GM12878 (cell line): ENCODE measurements around the gene C6orf52. TPM values are rescaled to one million over a fixed set of nuclear protein-coding genes. Genes with fewer than 3 reads are reported as not detected.

ENCODE experiments used
- BACH1 ChIP-seq: fragments of 450-650 bp; IDR thresholded peaks from 2 replicates; pipeline ENCODE4 v1.6.1; 2017; ENCODE audit warnings: mild to moderate bottlenecking, borderline replicate concordance
- BCL11A ChIP-seq: IDR thresholded peaks from 2 replicates; pipeline ENCODE4 v1.6.1; 2011; ENCODE audit warnings: low read depth, low read length
- CHD2 ChIP-seq: IDR thresholded peaks from 2 replicates; pipeline ENCODE4 v1.6.1; 2011; ENCODE audit warnings: low read depth, low read length, improper control_type of control experiment, borderline replicate concordance
- CHD4 ChIP-seq: fragments of 200-600 bp; sonication (generic); IDR thresholded peaks from 2 replicates; pipeline ENCODE4 v1.6.1; 2016; ENCODE audit warnings: mild to moderate bottlenecking
- JUNB ChIP-seq: IDR thresholded peaks from 2 replicates; pipeline ENCODE4 v1.6.1; 2016; ENCODE audit warnings: antibody characterized with exemption, mild to moderate bottlenecking
- MTA2 ChIP-seq: fragments of 450-650 bp; IDR thresholded peaks from 2 replicates; pipeline ENCODE4 v1.6.1; 2016; ENCODE audit warnings: low read depth, mild to moderate bottlenecking, moderate library complexity
- MYB ChIP-seq: fragments of 150-350 bp; IDR thresholded peaks from 2 replicates; pipeline ENCODE4 v1.6.1; 2014; ENCODE audit warnings: mild to moderate bottlenecking, low read depth, low read length, borderline replicate concordance
- NFYB ChIP-seq: IDR thresholded peaks from 2 replicates; pipeline ENCODE4 v1.6.1; 2011; ENCODE audit warnings: low read depth, mild to moderate bottlenecking, low read length, improper control_type of control experiment, moderate library complexity; ENCODE audit not compliant: insufficient read depth
- PKNOX1 ChIP-seq: fragments of 450-650 bp; IDR thresholded peaks from 2 replicates; pipeline ENCODE4 v1.6.1; 2016; ENCODE audit warnings: mild to moderate bottlenecking
- RBBP5 ChIP-seq: fragments of 200-600 bp; sonication (generic); conservative IDR thresholded peaks from 2 replicates; pipeline ENCODE4 v1.6.1; 2016
- RELA ChIP-seq: fragments of 450-650 bp; IDR thresholded peaks from 2 replicates; pipeline ENCODE4 v1.8.0; 2014; ENCODE audit warnings: borderline replicate concordance; ENCODE audit not compliant: partially characterized antibody
- SP1 ChIP-seq: IDR thresholded peaks from one replicate; pipeline ENCODE4 v1.6.1; 2011; ENCODE audit warnings: low read depth, low read length
- SRF ChIP-seq, 2 experiments: IDR thresholded peaks; 2 replicates each; pipeline ENCODE4 v1.6.1; 2011; ENCODE audit warnings: low read depth in 2 of 2, low read length in 2 of 2, mild to moderate bottlenecking in 1 of 2, moderate library complexity in 1 of 2
- ZNF24 ChIP-seq: fragments of 450-650 bp; IDR thresholded peaks from 2 replicates; pipeline ENCODE4 v1.6.1; 2017; ENCODE audit warnings: antibody characterized with exemption, mild to moderate bottlenecking
- ZSCAN29 ChIP-seq: fragments of 450-650 bp; IDR thresholded peaks from 2 replicates; pipeline ENCODE4 v1.6.1; 2017; ENCODE audit warnings: mild to moderate bottlenecking, moderate library complexity
- polyA plus RNA-seq, 11 experiments: library from polyadenylated mRNA; depleted of rRNA in 4 of 11; unstranded in 6 of 11; stranded (reverse) in 5 of 11; fragments of >200 nt; fragmentation: Nextera tagmentation in 4 of 11; fragmentation: Illumina TruSeq in 1 of 11; extraction: Ambion mirVana in 4 of 11; extraction: Trizol in 1 of 11; gene quantifications; 1 replicate in 1 of 11; 2 replicates in 10 of 11; pipeline versions ENCODE4 v1.2.1 to v1.2.3, GENCODE V29; 2011 to 2016; ENCODE audit warnings: inconsistent platforms in 2 of 11, missing spikeins in 2 of 11, low read depth in 1 of 11
- total RNA-seq, 4 experiments: library from RNA; depleted of rRNA in 3 of 4; stranded (reverse); fragments of >200 nt in 3 of 4; fragmentation: Illumina TruSeq in 1 of 4; extraction: Trizol in 1 of 4; gene quantifications; 2 replicates each; pipeline versions ENCODE4 v1.2.1 to v1.2.3, GENCODE V29; 2013 to 2021
- TF ChIP-seq, protein P1 (sequence below): fragments of 450-650 bp; IDR thresholded peaks from 2 replicates; pipeline ENCODE4 v1.6.1; 2017; ENCODE audit warnings: mild to moderate bottlenecking, moderate library complexity
- TF ChIP-seq, protein P2 (sequence below): fragments of 450-650 bp; IDR thresholded peaks from 2 replicates; pipeline ENCODE4 v1.6.1; 2018; ENCODE audit warnings: borderline replicate concordance, mild to moderate bottlenecking; ENCODE audit not compliant: partially characterized antibody
- TF ChIP-seq, protein P3 (sequence below): fragments of 150-350 bp; IDR thresholded peaks from 2 replicates; pipeline ENCODE4 v1.6.1; 2014; ENCODE audit warnings: mild to moderate bottlenecking, low read depth, low read length

C6orf52 gene
- total and polyA plus RNA-seq, 10 of the 15 experiments (the other 5 are each of a cell fraction or from before 2014, with no cell fraction given), result 2.7 to 15.1 (median 4.9) TPM

DNA sequence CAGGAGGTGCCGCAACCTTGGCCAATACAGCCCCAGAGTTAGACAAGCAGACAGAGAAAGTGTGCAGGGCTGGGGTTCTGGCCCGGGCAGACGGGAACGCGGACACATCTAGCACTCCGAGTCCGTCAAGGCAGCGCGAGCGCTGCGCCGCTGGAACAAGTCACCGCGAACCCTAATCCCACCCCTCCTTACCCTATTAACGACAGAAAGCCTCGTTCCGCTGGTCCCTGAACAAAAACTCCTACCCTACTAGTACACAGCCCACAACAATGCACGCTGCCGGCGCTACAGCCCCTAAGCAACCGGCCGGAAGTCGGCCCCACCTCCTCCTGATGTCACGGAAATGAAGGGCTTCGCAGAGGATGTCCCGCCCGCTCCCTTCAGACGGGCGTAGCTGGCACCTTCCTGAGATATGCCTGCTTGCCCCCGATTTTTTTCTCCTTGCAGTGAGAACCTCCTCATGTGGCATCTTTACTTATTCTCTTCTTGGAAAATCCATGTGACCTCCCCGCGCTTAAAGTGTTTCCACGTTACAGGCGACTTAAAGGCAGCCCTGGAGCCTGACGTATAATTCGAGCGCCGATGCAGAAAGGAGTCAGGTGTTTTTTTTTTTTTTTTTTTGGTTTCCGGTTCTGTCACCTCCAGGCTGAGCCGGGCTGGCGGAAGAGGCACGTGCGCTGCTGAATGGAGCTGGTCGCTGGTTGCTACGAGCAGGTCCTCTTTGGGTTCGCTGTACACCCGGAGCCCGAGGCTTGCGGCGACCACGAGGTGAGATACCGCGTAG is at the start of gene C6orf52, which contains the start of gene PAK1IP1 (continued):
- TF ChIP-seq, protein P1, sequence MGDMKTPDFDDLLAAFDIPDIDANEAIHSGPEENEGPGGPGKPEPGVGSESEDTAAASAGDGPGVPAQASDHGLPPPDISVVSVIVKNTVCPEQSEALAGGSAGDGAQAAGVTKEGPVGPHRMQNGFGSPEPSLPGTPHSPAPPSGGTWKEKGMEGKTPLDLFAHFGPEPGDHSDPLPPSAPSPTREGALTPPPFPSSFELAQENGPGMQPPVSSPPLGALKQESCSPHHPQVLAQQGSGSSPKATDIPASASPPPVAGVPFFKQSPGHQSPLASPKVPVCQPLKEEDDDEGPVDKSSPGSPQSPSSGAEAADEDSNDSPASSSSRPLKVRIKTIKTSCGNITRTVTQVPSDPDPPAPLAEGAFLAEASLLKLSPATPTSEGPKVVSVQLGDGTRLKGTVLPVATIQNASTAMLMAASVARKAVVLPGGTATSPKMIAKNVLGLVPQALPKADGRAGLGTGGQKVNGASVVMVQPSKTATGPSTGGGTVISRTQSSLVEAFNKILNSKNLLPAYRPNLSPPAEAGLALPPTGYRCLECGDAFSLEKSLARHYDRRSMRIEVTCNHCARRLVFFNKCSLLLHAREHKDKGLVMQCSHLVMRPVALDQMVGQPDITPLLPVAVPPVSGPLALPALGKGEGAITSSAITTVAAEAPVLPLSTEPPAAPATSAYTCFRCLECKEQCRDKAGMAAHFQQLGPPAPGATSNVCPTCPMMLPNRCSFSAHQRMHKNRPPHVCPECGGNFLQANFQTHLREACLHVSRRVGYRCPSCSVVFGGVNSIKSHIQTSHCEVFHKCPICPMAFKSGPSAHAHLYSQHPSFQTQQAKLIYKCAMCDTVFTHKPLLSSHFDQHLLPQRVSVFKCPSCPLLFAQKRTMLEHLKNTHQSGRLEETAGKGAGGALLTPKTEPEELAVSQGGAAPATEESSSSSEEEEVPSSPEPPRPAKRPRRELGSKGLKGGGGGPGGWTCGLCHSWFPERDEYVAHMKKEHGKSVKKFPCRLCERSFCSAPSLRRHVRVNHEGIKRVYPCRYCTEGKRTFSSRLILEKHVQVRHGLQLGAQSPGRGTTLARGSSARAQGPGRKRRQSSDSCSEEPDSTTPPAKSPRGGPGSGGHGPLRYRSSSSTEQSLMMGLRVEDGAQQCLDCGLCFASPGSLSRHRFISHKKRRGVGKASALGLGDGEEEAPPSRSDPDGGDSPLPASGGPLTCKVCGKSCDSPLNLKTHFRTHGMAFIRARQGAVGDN, result no peak
- TF ChIP-seq, protein P2, sequence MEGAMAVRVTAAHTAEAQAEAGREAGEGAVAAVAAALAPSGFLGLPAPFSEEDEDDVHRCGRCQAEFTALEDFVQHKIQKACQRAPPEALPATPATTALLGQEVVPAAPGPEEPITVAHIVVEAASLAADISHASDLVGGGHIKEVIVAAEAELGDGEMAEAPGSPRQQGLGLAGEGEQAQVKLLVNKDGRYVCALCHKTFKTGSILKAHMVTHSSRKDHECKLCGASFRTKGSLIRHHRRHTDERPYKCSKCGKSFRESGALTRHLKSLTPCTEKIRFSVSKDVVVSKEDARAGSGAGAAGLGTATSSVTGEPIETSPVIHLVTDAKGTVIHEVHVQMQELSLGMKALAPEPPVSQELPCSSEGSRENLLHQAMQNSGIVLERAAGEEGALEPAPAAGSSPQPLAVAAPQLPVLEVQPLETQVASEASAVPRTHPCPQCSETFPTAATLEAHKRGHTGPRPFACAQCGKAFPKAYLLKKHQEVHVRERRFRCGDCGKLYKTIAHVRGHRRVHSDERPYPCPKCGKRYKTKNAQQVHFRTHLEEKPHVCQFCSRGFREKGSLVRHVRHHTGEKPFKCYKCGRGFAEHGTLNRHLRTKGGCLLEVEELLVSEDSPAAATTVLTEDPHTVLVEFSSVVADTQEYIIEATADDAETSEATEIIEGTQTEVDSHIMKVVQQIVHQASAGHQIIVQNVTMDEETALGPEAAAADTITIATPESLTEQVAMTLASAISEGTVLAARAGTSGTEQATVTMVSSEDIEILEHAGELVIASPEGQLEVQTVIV, result peak; percentile 78
- no peak for TF ChIP-seq RELA
- TF ChIP-seq CHD2, result peak; percentile 39; the same call in 1 of the 2 replicates
- peak; percentile 35; the same call in 1 of the 2 replicates for TF ChIP-seq JUNB
- no peak for TF ChIP-seq ZSCAN29
- no peak for TF ChIP-seq BACH1
- no peak for TF ChIP-seq RBBP5
- no peak for TF ChIP-seq NFYB
- no peak for TF ChIP-seq BCL11A
- TF ChIP-seq MYB, result peak; percentile 100
- no peak for TF ChIP-seq CHD4
- TF ChIP-seq PKNOX1, result peak; percentile 94
- peak in 1 of 2 experiments; percentile 80; a peak in 2 of 4 replicates for TF ChIP-seq SRF (IDR thresholded peaks at IDR 0.05; ENCODE audit: low read depth in 2 of 2, low read length in 2 of 2)
- no peak for TF ChIP-seq ZNF24
- TF ChIP-seq SP1, result peak; percentile 34
- peak; percentile 50; the same call in 1 of the 2 replicates for TF ChIP-seq MTA2
- TF ChIP-seq, protein P3, sequence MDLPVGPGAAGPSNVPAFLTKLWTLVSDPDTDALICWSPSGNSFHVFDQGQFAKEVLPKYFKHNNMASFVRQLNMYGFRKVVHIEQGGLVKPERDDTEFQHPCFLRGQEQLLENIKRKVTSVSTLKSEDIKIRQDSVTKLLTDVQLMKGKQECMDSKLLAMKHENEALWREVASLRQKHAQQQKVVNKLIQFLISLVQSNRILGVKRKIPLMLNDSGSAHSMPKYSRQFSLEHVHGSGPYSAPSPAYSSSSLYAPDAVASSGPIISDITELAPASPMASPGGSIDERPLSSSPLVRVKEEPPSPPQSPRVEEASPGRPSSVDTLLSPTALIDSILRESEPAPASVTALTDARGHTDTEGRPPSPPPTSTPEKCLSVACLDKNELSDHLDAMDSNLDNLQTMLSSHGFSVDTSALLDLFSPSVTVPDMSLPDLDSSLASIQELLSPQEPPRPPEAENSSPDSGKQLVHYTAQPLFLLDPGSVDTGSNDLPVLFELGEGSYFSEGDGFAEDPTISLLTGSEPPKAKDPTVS, result 0 out of 2 replicates have a peak, but pooled peaks have one; percentile 69
